Right lobe of liver (tissue), 6 donors: ENCODE measurements around the gene CNTN5. TPM values are rescaled to one million over a fixed set of nuclear protein-coding genes. Genes with fewer than 3 reads are reported as not detected.

Experiments
- ATAC-seq, 4 donors: fragments of 200-7000 bp; cut with Tn5 transposase; one replicate each; pipeline ENCODE4 v1.9.1; 2020; ENCODE audit warnings: mild to moderate bottlenecking in 4 of 4, moderate library complexity in 4 of 4
- DNase-seq, 3 donors: peaks; one replicate each; pipeline ENCODE4 v3.0.0-alpha.2; 2020
- H3K27ac ChIP-seq, 3 donors: fragments of 200-600 bp; one replicate each; pipeline ENCODE4 v1.8.0; 2022
- H3K27me3 ChIP-seq, 2 donors: fragments of 200-600 bp; one replicate each; pipeline ENCODE4 v1.8.0; 2022
- H3K36me3 ChIP-seq, 4 donors: fragments of 200-600 bp; sonication (generic) in 1 of 4; one replicate each; pipeline versions ENCODE4 v1.5.1 to v1.8.0; 2017 to 2022; ENCODE audit warnings: control low read depth in 1 of 4
- H3K4me1 ChIP-seq, 4 donors: fragments of 200-600 bp; sonication (generic) in 1 of 4; one replicate each; pipeline versions ENCODE4 v1.5.1 to v1.8.0; 2017 to 2022; ENCODE audit warnings: control low read depth in 1 of 4
- H3K4me3 ChIP-seq, 3 donors: fragments of 200-600 bp; one replicate each; pipeline ENCODE4 v1.8.0; 2022
- H3K9me3 ChIP-seq, 4 donors: fragments of 200-600 bp; sonication (generic) in 1 of 4; one replicate each; pipeline versions ENCODE4 v1.5.1 to v1.8.0; 2017 to 2022; ENCODE audit warnings: control low read depth in 1 of 4
- POLR2A ChIP-seq: fragments of 450-650 bp; IDR thresholded peaks from one replicate; pipeline ENCODE4 v1.6.1; 2017; ENCODE audit warnings: antibody characterized with exemption, mild to moderate bottlenecking
- WGBS: methylation state at CpG from one replicate; pipeline ENCODE4 v1.1.6; 2018; ENCODE audit warnings: low coverage, low lambda C conversion rate; ENCODE audit not compliant: insufficient coverage; ENCODE audit errors: missing lambda C conversion rate; 5-methylcytosine and 5-hydroxymethylcytosine counted together
- intact Hi-C, 2 donors: fragments of 100-400 bp; cut with DNase I; formaldehyde crosslinking; loops; one replicate each; pipeline versions ENCODE4 v1.11.2 to v1.14.1; 2022
- total RNA-seq, 6 experiments: library from RNA; depleted of rRNA in 2 of 6; stranded (reverse); fragments of >200 nt in 2 of 6; fragmentation: NEBNext Ultra II Directional in 3 of 6; extraction: Animal tissue kit (Norgen Biotek cat#: 25700) in 3 of 6; gene quantifications; one replicate each; pipeline versions ENCODE4 v1.1.0 to v1.2.4, GENCODE V29; 2016 to 2023
- TF ChIP-seq, protein P1 (sequence below), 4 donors: fragments of 200-600 bp in 3 of 4; fragments of 450-650 bp in 1 of 4; IDR thresholded peaks; one replicate each; pipeline versions ENCODE4 v1.5.1 to v1.8.0; 2016 to 2022; ENCODE audit warnings: antibody characterized with exemption in 4 of 4, mild to moderate bottlenecking in 2 of 4
- donor health status: DM: no; HTN: yes; CAD: no.
- donor health status: DM: no; HTN: no; CAD: no.
- donor health status: DM: no; HTN: no; CAD: no.
- donor health status: DM: no; HTN: yes; CAD: no.
- donor health status: DM: no; HTN: yes; CAD: no.

CNTN5 gene
- total RNA-seq, 6 experiments from 2014 or later: 0.13 to 0.19 TPM; not detected in 4

DNA sequence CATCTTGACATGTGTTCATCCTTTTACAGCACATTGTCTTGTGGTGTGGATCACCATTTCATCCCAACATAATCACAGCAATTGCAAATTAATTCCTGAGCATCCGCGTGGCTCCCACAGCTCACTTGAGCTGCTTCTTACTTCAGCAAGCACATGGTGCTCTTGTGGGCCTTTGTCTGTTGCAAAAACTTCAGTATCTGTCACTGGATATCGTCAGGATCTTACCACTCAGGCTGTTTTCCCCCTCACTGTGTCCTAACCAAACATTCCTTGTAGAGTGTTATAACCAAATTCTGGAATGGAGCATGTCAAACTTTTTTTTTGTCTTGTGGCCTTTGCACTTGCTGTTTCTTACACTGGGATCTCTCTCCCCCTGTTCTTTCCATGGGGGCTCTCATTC lies 983.2 kb downstream of the CNTN5 start:
- intact Hi-C loops: no loop called here
- TF ChIP-seq, protein P1, sequence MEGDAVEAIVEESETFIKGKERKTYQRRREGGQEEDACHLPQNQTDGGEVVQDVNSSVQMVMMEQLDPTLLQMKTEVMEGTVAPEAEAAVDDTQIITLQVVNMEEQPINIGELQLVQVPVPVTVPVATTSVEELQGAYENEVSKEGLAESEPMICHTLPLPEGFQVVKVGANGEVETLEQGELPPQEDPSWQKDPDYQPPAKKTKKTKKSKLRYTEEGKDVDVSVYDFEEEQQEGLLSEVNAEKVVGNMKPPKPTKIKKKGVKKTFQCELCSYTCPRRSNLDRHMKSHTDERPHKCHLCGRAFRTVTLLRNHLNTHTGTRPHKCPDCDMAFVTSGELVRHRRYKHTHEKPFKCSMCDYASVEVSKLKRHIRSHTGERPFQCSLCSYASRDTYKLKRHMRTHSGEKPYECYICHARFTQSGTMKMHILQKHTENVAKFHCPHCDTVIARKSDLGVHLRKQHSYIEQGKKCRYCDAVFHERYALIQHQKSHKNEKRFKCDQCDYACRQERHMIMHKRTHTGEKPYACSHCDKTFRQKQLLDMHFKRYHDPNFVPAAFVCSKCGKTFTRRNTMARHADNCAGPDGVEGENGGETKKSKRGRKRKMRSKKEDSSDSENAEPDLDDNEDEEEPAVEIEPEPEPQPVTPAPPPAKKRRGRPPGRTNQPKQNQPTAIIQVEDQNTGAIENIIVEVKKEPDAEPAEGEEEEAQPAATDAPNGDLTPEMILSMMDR (IDR thresholded peaks at IDR 0.05): no peak
- TF ChIP-seq POLR2A: no peak

DNA sequence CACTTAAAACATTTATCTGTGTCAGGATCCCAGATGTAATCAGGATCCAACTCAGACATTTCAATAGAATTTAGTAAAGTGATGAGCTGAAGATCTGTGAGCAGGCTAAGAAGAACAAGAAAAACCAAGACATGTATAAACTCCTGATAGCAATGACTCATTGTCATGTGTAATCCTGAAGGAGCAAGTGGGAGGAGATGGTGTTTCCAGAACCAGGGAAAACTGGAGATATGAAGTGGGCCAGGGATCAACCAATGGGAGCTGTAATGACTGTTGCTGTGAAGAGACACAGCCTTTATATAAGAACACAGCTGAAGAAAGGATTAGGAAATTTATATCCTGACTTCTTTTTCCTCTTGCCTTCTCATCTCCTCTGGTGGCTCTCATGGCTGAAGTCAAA lies 983.8 kb downstream of the CNTN5 start:
- no peaks in the 10 kb centered on the region for H3K4me1 ChIP-seq
- H3K4me3 ChIP-seq: no peak overlapping the region
- no peak overlapping the region for H3K27ac ChIP-seq
- no peaks in the 10 kb centered on the region for H3K36me3 ChIP-seq
- ATAC-seq: no peak
- no peaks in the 10 kb centered on the region for H3K9me3 ChIP-seq
- intact Hi-C loops: no loop called here
- no peak for TF ChIP-seq POLR2A
- TF ChIP-seq, protein P1 (IDR thresholded peaks at IDR 0.05): no peak
- no peaks in the 10 kb centered on the region for H3K27me3 ChIP-seq
- no peak for DNase-seq

More for the DNA sequence above, 983.2 kb downstream of the CNTN5 start:
- Histone ChIP-seq H3K27ac (no peak overlapping the region), H3K36me3 (no peaks in the 10 kb centered on the region), H3K4me3 (no peak overlapping the region), H3K4me1 (no peaks in the 10 kb centered on the region), H3K27me3 (no peaks in the 10 kb centered on the region), H3K9me3 (no peaks in the 10 kb centered on the region)
- DNase-seq (no peak), ATAC-seq (no peak)
- WGBS: 50% methylated on average over 3 of the region's 3 CpGs

DNA sequence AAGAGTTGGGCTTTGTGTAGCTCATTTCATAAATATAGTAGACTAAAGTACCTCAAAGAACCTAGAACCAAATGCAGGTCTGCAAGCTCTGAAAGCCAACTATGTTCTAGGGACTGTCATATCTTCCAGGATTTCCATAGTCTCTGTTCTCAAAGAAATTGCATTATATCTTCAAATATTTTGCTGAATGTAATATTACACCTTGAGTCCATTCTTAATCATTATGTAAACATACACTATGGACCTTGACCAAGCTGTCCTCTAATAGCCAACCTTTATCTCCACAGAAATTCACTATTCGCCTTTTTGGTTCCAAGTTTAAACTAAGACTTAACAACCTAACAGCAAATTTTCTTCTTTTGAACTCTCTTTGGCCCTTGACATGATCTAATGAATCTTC lies 987.7 kb downstream of the CNTN5 start:
- no peaks in the 10 kb centered on the region for H3K9me3 ChIP-seq
- H3K36me3 ChIP-seq: no peaks in the 10 kb centered on the region
- 48% methylated on average over 1 of the region's 1 CpG for WGBS
- DNase-seq (no peak), ATAC-seq (no peak)
- no peaks in the 10 kb centered on the region for H3K4me1 ChIP-seq
- TF ChIP-seq, protein P1 (IDR thresholded peaks at IDR 0.05): no peak
- TF ChIP-seq POLR2A: no peak
- H3K4me3 ChIP-seq: no peak overlapping the region
- H3K27me3 ChIP-seq: no peaks in the 10 kb centered on the region
- intact Hi-C loops: no loop called here
- no peak overlapping the region for H3K27ac ChIP-seq

DNA sequence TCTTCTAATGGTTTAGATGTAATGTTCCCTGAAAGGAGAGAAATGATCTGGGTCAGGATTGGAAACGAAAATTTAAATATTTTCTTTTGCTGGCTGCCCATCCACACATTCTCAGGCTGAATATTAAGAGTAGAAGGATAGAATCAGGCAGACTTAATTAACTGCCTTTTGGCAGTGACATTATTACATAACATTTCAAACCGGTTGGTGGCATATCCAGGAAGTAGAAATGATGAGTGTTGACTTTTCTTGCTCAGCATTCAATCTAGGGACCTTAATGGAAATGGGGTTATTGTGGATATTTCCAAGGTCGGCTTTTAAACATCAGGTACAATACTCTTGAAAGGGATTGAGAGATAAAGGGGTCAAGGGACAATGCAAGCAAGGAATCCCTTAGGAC lies 989.0 kb downstream of the CNTN5 start:
- Histone ChIP-seq H3K4me1 (no peaks in the 10 kb centered on the region), H3K27ac (no peak overlapping the region), H3K4me3 (no peak overlapping the region), H3K36me3 (no peaks in the 10 kb centered on the region), H3K9me3 (no peaks in the 10 kb centered on the region), H3K27me3 (no peaks in the 10 kb centered on the region)
- intact Hi-C loops: no loop called here
- DNase-seq (no peak), ATAC-seq (no peak)
- WGBS: 30% methylated on average over 3 of the region's 3 CpGs
- no peak for TF ChIP-seq POLR2A
- TF ChIP-seq, protein P1 (IDR thresholded peaks at IDR 0.05): no peak

DNA sequence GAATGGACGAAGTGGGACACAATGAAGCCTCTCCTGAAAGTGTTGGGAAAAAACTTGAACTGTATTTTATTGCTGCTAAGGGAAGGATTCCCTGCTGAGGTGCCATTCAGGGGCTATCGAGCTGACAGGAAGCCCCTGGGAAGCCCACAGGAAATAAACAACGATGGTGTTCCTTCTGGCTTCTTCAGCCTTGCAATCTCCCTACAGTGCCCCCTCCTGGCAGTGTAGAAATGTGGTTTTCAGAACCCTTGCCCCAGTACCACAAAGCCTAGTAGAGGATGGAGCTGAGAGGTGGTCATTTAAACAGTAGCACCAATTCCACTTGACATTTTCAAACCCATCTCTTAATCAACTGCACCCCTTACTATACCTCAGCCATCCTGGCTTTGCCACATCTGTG lies 989.6 kb downstream of the CNTN5 start:
- no peaks in the 10 kb centered on the region for H3K4me1 ChIP-seq
- no peak overlapping the region for H3K27ac ChIP-seq
- no peaks in the 10 kb centered on the region for H3K27me3 ChIP-seq
- H3K36me3 ChIP-seq: no peaks in the 10 kb centered on the region
- no peak for ATAC-seq
- intact Hi-C loops: no loop called here
- WGBS: 29% methylated on average over 3 of the region's 3 CpGs
- no peak for DNase-seq
- H3K4me3 ChIP-seq: no peak overlapping the region
- H3K9me3 ChIP-seq: no peaks in the 10 kb centered on the region
- TF ChIP-seq, protein P1 (IDR thresholded peaks at IDR 0.05): no peak
- no peak for TF ChIP-seq POLR2A
